Tibial nerve (tissue), 4 donors: ENCODE measurements around the gene BACE1. TPM values are rescaled to one million over a fixed set of nuclear protein-coding genes. Genes with fewer than 3 reads are reported as not detected.

Source experiments
- DNase-seq, 2 donors: peaks; one replicate each; pipeline ENCODE4 v3.0.0-alpha.2; 2019; ENCODE audit warnings: low spot score in 2 of 2
- H3K27ac ChIP-seq, 4 donors: fragments of 200-600 bp; sonication (generic) in 3 of 4; one replicate each; pipeline ENCODE4 v1.5.1; 2017 to 2019; ENCODE audit warnings: mild to moderate bottlenecking in 1 of 4
- H3K27me3 ChIP-seq, 2 donors: fragments of 200-600 bp; sonication (generic) in 1 of 2; one replicate each; pipeline versions ENCODE4 v1.5.1 to v1.6.0; 2017 to 2019
- H3K36me3 ChIP-seq, 3 donors: fragments of 200-600 bp; sonication (generic); one replicate each; pipeline ENCODE4 v1.5.1; 2018 to 2019
- H3K4me1 ChIP-seq, 4 donors: fragments of 200-600 bp; sonication (generic) in 3 of 4; one replicate each; pipeline ENCODE4 v1.5.1; 2017 to 2019
- H3K4me3 ChIP-seq, 4 donors: fragments of 200-600 bp; sonication (generic) in 3 of 4; one replicate each; pipeline ENCODE4 v1.5.1; 2017 to 2019; ENCODE audit warnings: mild to moderate bottlenecking in 1 of 4, moderate library complexity in 1 of 4
- H3K9me3 ChIP-seq, 4 donors: fragments of 200-600 bp; sonication (generic) in 3 of 4; one replicate each; pipeline ENCODE4 v1.5.1; 2017 to 2019
- CTCF ChIP-seq, 5 experiments: fragments of 200-600 bp in 3 of 5; fragments of 450-650 bp in 2 of 5; sonication (generic) in 3 of 5; IDR thresholded peaks; one replicate each; pipeline ENCODE4 v1.5.1; 2016 to 2019; ENCODE audit warnings: antibody characterized with exemption in 5 of 5, mild to moderate bottlenecking in 3 of 5, moderate library complexity in 2 of 5
- EP300 ChIP-seq, 2 donors: sonication (generic); formaldehyde crosslinking; IDR thresholded peaks; one replicate each; pipeline ENCODE4 v1.6.1; 2017; ENCODE audit warnings: antibody characterized with exemption in 2 of 2, mild to moderate bottlenecking in 1 of 2
- POLR2A ChIP-seq, 2 donors: fragments of 450-650 bp; IDR thresholded peaks; one replicate each; pipeline ENCODE4 v1.6.1; 2017; ENCODE audit warnings: antibody characterized with exemption in 2 of 2, mild to moderate bottlenecking in 2 of 2, moderate library complexity in 2 of 2
- WGBS, 2 donors: methylation state at CpG; one replicate each; pipeline ENCODE4 v1.1.5; 2018; 5-methylcytosine and 5-hydroxymethylcytosine counted together
- total RNA-seq, 4 donors: library from RNA; depleted of rRNA; stranded (reverse); fragments of >200 nt; gene quantifications; one replicate each; pipeline ENCODE4 v1.1.0, GENCODE V29; 2016

Gene BACE1
- total RNA-seq, 4 donors from 2014 or later: 23.2 to 35.1 (median 26.0) TPM

- H3K4me1 ChIP-seq: no peaks in the 10 kb centered on the region
- DNase-seq: no peak
- H3K4me3 ChIP-seq: no peak overlapping the region
- no peaks in the 10 kb centered on the region for H3K27me3 ChIP-seq
- no peak for TF ChIP-seq CTCF (IDR thresholded peaks at IDR 0.05)
- TF ChIP-seq EP300 (IDR thresholded peaks at IDR 0.05): no peak
- no peak for TF ChIP-seq POLR2A (IDR thresholded peaks at IDR 0.05)
- no peaks in the 10 kb centered on the region for H3K9me3 ChIP-seq
- 51 to 73% methylated on average over 2 of the region's 2 CpGs for WGBS, 2 donors
- H3K36me3 ChIP-seq: peaks cover 0 to 79% (median 0%) of the 10 kb centered on the region in 3 donors
- H3K27ac ChIP-seq: no peak overlapping the region
Observed at GRCh38 chr11:117256573-117256972, 59.5 kb downstream of the BACE1 start.

GRCh38 chr11:117255966-117256365, 60.1 kb downstream of the BACE1 start:
- Histone ChIP-seq H3K27me3 (no peaks in the 10 kb centered on the region), H3K36me3 (peaks cover 0 to 73% (median 0%) of the 10 kb centered on the region in 3 donors), H3K4me1 (no peaks in the 10 kb centered on the region), H3K4me3 (no peak overlapping the region), H3K9me3 (no peaks in the 10 kb centered on the region), H3K27ac (no peak overlapping the region)
- WGBS, 2 donors: 86 to 88% methylated on average over 3 of the region's 3 CpGs
- DNase-seq: no peak
- TF ChIP-seq CTCF (IDR thresholded peaks at IDR 0.05): no peak
- TF ChIP-seq EP300 (IDR thresholded peaks at IDR 0.05): no peak
- TF ChIP-seq POLR2A (IDR thresholded peaks at IDR 0.05): no peak

DNA sequence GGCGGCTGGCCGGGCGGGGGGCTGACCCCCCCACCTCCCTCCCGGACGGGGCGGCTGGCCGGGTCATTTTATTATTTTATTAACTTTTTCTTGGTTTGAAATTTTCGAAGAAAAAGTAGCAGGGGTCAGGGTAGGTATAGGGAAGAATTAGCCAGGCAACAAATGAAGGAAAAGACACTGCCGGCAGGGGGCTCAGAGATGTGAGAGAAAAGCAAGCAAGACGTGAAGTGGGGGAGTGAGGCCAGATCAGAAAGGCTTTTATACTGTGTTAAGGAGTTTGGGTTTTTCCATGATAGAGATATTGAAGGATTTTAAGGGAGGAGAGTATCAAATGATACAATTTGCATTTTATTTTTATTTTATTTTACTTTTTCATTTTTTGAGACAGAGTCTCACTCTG, 64.5 kb downstream of the BACE1 start:
- TF ChIP-seq EP300 (IDR thresholded peaks at IDR 0.05): no peak
- TF ChIP-seq POLR2A (IDR thresholded peaks at IDR 0.05): no peak
- TF ChIP-seq CTCF (IDR thresholded peaks at IDR 0.05): no peak
- Histone ChIP-seq H3K4me1 (no peaks in the 10 kb centered on the region), H3K9me3 (no peaks in the 10 kb centered on the region), H3K27me3 (no peaks in the 10 kb centered on the region), H3K27ac (no peak overlapping the region), H3K36me3 (peaks cover 0 to 85% (median 0%) of the 10 kb centered on the region in 3 donors), H3K4me3 (no peak overlapping the region)
- 88% methylated on average over 7 to 10 of the region's 10 CpGs for WGBS, 2 donors
- no peak for DNase-seq

DNA sequence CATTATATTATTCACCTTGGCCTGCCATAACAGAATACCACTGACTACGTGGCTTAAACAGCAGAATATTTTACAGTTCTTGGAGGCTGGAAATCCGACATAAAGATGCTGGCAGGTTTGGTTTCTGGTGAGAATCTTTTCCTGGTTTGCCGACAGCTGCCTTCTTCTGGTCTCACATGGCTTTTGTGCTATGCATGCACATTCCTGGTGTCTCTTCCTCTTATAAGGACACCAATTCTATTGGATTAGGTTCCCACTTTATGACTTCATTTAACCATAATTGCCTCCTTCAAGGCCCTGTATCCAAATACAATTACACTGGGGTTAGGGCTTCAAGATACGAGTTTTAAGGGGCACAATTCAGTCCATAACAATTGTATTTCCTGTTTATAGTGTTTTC, 66.5 kb downstream of the BACE1 start:
- Histone ChIP-seq H3K36me3 (peaks cover 0 to 85% (median 3%) of the 10 kb centered on the region in 3 donors), H3K27ac (no peak overlapping the region), H3K4me3 (no peak overlapping the region), H3K9me3 (no peaks in the 10 kb centered on the region), H3K4me1 (no peaks in the 10 kb centered on the region), H3K27me3 (no peaks in the 10 kb centered on the region)
- no peak for TF ChIP-seq POLR2A (IDR thresholded peaks at IDR 0.05)
- TF ChIP-seq CTCF (IDR thresholded peaks at IDR 0.05): no peak
- no peak for TF ChIP-seq EP300 (IDR thresholded peaks at IDR 0.05)
- DNase-seq: no peak
- WGBS, 2 donors: 79 to 87% methylated on average over 4 of the region's 4 CpGs

- peaks cover 0 to 85% (median 4%) of the 10 kb centered on the region in 3 donors for H3K36me3 ChIP-seq
Observed at GRCh38 chr11:117248341-117248740, 67.7 kb downstream of the BACE1 start.

More at GRCh38 chr11:117248341-117248740, 67.7 kb downstream of the BACE1 start:
- TF ChIP-seq EP300 (IDR thresholded peaks at IDR 0.05) (no peak), POLR2A (IDR thresholded peaks at IDR 0.05) (no peak), CTCF (IDR thresholded peaks at IDR 0.05) (no peak)
- Histone ChIP-seq H3K27ac (no peak overlapping the region), H3K4me3 (no peak overlapping the region), H3K27me3 (no peaks in the 10 kb centered on the region), H3K9me3 (no peaks in the 10 kb centered on the region), H3K4me1 (no peaks in the 10 kb centered on the region)
- DNase-seq: no peak
- 89 to 95% methylated on average over 4 of the region's 4 CpGs for WGBS, 2 donors
